ENCODE measurements around the gene SLC12A6.
"Not testable (repeated sequence)": the region's sequence is repeated elsewhere in the genome, so short reads cannot be mapped to it uniquely, and the experiment has no call there.

SLC12A6 gene

DNA sequence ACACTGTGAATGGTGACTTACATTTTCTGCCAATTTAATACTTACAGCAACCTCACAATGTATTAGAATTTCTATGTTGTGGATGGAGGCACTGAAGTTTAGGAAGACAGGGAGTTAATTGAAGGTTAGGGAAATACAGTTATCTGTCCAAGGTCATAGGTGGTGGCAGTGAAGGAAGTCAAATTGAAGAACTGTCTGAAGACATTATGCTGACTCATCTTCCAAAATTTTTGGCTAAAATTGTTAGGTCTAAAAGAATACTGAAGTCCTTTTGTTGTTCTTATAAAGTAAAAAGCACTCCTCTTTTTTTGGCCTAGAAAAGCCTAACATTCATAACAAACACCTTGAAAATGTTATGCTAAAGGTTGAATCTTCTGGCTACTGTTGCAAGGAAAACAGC, 85.0 kb downstream of the SLC12A6 start:
- DNase-seq = no peak

DNA sequence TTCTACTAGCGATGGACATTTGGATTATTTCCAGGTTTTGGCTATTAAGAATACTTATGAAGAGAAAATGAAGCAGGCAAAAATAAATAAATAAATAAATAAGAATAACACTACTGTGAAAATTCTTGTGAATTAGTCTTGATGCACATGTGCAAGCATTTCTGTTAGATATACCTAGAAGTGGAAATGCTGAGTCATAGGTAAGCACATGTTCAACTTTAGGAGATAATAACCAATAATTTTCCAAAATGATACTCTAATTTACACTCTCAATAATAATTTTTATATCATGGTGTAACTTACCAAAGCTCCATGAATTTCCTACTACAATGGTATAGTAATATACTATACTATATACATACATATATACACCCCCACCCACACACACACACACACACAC, 89.4 kb downstream of the SLC12A6 start:
- no peak for DNase-seq

DNA sequence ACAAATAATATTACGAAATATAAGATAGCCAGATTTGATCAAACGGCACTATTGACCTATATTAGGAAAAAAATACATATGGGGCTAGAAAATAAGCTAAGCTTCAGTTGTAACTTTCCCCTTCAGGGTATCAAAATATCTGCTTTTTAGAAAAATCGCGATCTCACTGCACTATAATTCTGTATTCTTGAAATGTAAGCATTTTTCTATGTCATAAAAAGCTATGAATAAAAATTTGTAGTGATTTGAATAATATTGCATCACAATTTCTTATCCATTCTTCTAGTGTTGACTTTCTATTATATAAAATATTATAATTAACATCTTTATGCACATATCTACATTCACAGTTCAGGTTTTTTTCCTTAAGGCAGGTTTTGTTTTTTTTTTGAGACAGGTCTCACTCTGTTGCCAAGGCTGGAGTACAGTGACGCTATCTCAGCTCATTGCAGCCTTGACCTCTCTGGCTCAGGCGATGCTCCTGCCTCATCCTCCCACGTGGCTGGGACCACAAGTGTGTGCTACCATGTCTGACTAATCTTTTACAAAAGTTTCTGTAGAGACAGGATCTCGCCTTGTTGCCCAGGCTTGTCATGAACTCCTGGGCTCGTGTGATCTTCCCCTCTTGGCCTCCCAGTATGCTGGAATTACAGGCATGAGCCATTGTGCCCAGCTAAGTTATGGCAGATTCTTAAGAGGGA, 91.2 kb downstream of the SLC12A6 start:
- DNase-seq = no peak

DNA sequence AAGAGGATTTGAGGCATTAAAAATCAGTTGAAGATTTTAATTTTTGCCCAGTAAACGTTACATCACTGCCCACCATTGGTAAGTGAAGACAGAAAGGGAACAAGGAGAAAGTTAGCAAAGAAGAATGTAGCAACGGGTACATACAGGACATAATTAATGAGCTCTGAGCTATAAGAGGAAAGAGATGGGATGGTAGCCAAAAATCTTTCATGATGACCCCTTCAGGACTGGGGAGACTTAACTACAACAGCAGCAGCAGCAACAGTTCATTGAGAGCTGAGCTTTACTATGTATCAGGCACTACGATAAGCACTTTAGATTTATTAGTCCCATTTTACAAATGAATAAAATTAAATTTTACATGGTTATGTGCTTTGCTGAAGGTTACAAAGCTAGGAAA, 94.4 kb downstream of the SLC12A6 start:
- DNase-seq = no peak

DNA sequence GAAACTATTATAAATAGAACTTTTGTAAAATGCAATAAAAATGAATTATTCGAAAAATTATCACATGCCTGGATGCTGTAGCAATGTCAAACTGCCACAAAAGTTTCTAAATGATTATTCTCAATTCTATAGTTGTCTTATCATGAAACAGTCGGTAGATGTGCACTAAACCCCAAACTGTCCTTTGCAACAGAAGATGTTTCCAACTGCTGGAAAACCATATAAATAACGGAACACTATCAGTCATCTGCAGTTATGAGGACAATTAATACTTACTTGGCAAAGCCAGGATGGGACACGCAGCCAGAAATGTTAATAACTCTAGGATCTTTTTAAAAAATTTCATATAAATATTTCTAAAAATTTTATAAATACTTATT, 95.3 kb downstream of the SLC12A6 start:
- DNase-seq = no peak

GRCh38 chr15:34241376-34242330, 95.9 kb downstream of the SLC12A6 start:
- peak; percentile 8 for DNase-seq

DNA sequence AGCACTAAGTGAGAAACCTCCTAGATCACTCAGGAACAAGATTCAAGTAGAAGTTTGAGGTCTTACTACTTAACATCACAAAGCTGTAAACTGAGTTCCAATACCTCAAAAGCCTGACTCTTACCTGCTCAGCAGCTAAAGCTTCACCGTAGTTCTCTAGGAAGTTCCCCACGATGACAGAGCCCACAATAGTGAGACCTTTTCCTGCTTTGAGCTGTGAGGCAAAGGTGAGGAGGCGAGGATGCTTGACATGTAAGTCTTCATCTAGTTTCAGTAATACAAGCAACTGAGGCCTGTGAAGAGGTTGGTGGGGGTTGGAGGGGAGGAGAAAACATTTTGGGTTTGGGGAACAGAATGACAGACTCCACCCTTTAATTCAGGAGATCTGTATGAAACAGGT, 97.0 kb downstream of the SLC12A6 start:
- no peak for DNase-seq

- DNase-seq = no peak
Observed at GRCh38 chr15:34239151-34239808, 98.3 kb downstream of the SLC12A6 start.

GRCh38 chr15:34233614-34234013, 104.0 kb downstream of the SLC12A6 start:
- no peak for DNase-seq

- no peak for DNase-seq
Observed at GRCh38 chr15:34223904-34224596, 113.5 kb downstream of the SLC12A6 start.

DNA sequence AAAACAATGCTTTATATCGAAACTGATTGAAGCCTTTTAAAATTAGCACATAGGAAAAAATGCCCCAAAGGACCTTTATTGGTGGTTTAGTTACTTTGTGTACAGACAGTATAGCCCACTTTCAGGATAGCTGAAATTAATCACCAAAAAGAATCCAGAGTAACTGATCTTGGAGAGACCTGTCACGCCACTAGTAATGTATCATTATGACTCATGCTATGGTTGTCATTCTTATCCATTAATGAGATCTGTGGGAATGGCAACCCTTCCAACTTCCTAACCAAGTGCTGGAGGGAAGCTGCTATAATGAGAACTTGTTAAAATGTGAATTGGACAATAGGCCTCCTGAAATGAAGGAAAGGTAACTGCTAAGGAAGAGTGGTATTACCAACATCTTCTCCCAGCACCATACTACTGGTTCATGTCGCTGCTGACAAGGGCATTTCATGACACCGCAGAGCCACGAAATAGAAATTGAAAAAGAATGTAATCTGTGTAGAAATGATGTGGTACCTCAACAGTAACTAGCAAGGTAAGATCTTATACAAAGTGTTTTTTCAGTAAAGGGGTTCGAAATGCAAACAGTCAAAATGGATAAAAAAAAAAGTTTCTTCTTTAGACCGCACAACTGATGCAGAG, 119.9 kb downstream of the SLC12A6 start:
- DNase-seq = no peak

- no peak for DNase-seq
Observed at GRCh38 chr15:34216527-34217270, 120.9 kb downstream of the SLC12A6 start.

DNA sequence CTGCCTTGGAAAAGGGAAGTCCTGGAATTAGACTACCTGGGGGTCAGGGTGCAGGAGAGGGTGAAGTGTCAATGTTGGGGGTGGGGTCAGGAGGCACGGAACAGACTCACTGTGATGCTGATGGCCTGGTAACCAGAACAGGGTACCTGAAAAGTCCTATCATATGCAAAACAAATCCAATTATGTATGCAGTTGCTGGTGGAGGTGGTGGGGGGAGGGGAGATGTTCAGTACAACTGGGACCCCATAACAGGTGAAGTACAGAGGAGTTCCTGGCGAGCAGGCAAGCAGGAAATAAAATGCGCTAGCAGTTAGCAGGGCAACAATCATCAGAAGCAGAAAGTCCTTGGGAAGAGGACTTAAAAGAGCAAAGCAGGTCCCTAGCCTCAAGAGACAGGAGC, 123.4 kb downstream of the SLC12A6 start:
- no peak for DNase-seq

- DNase-seq = no peak
Observed at GRCh38 chr15:34213690-34214089, 123.9 kb downstream of the SLC12A6 start.

GRCh38 chr15:34209421-34210282, 127.9 kb downstream of the SLC12A6 start, which contains the start of gene KATNBL1:
Gene KATNBL1, minus strand, starts transcription at chr15:34210096. Its CDS starts 46,420 bp downstream, at chr15:34163676.
- peak; percentile 96 for DNase-seq

GRCh38 chr15:34206011-34206410, 131.6 kb downstream of the SLC12A6 start:
- DNase-seq = no peak

DNA sequence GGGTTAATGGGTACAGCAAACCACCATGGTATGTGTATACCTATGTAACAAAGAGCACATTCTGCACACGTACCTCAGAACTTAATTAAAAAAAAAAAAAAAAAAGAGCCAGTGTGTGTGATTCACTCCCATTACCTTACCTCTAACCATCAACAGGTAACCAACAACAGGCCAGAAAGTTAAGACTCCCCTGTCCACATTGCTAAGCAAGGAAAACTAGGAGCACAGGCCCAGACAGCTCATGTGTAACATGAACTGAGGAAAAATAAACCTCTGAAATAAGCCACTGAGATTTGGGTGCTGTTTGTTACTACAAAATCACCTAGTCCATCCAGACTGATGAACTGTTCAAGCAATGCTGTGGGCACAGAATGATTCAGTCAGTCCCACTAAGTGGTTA, 133.6 kb downstream of the SLC12A6 start:
- DNase-seq = no peak

DNA sequence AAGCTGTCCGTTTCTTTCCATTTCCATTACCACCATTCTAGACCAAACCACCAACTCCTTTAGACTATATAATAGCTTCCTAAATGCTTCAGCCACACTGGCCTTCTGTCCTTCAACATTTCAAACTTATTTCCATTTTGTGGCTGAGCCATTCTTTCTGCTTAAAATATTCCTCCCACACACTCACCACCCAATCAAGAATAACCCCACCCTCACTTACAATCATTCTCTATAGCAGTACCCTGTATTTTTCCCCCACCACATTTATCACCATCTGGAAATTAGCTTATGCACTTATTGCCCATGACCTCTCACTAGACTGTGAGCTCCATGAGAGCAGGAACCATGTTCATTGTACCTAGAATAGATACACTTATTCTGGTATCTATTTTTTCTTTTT, 134.3 kb downstream of the SLC12A6 start:
- DNase-seq = no peak

DNA sequence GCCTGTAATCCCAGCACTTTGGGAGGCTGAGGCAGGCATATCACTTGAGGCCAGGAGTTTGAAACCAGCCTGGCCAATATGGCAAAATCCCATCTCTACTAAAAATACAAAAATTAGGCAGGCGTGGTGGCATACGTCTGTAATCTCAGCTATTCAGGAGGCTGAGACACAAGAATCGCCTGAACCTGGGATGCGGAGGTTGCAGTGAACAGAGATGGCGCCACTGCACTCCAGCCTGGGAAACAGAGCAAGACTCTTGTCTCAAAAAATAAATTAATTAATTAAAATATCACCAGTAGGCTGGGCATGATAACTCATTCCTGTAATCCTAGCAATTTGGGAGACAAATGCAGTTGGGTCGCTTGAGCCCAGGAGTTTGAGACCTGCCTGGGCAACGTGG, 144.3 kb downstream of the SLC12A6 start:
- DNase-seq = not testable (repeated sequence)

- DNase-seq = no peak
Observed at GRCh38 chr15:34188711-34189110, 148.9 kb downstream of the SLC12A6 start.

DNA sequence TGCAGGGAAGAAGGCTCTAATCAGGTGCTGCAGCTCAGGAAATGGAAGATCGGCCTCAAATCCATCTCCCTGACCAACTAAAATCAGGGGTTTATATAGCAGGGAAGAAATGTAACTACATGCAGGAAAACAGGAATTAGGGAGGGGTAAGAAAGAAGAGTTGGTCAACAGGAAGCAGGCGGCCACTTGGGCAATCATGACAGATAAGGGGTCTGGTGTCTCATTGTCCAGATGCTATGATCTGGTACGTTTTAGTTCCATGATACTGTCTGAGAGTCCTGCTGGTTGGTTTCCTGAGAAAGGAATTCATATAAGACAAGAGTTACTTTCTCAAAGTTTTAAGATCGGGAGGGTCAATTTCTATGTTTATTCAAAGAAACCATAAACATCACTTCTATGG, 151.9 kb downstream of the SLC12A6 start:
- DNase-seq = no peak

Measured in effector CD4-positive, alpha-beta T cell (primary cell).